ENCODE results near the gene ITGB3.

The ITGB3 gene

DNA sequence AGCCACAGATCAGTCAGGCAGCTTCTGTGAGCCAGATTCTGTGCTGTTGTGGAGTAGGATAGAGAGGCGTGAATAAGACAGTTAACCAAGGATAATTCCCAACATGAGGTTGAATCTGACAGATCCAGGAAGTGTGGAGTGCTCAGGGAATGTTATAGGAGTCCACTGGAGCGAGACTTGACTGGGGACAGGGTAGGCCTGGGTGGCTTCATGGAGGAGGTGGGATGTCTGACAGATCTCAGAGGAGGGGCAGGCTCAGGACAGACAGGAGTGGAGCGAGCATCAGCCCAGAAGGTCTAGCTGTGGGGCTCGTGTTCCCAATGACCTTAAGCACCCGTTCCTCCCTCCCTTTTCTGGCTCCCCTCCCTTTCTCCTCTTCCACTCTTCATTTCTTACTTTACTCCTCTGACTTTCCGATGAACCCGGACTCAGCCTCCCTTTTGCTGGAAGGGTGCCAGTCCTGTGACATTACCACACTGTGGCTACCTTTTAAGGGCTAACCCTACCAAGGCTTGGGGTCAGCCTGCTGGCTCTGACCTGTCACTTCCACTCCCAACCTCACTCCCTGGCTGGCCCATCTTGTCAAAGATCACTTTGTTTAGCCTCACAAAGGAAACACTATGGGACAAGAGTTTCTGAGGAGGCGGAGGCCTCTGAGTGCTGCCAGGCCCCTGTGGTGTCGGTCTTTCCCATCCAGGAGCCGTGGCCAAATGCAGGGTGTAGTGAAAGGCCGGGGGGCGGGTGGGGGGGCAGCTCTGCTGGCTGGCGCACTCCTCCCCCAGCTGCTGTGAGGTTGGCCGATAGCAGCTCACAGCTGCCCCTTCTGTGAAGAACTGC, 41.6 kb downstream of the ITGB3 start:
- H3K79me1 ChIP-seq (ENCODE audit: low read length): no peaks in the 10 kb centered on the region
- H4K8ac ChIP-seq (ENCODE audit: low read depth, low read length): no peak overlapping the region
- no peak overlapping the region for H2BK12ac ChIP-seq (ENCODE audit: low read length)
- H2AK5ac ChIP-seq (ENCODE audit: low read length): no peak overlapping the region
- no peak overlapping the region for H4K91ac ChIP-seq (ENCODE audit: low read depth, low read length)
- H3K9me3 ChIP-seq (ENCODE audit: insufficient read depth, low read depth, low read length): peaks cover 2% of the 10 kb centered on the region
- no peak overlapping the region for H2BK120ac ChIP-seq (ENCODE audit: insufficient read depth, low read length, poor library complexity)
- H4K12ac ChIP-seq (ENCODE audit: low read depth, low read length): no peak overlapping the region
- H3K9ac ChIP-seq (ENCODE audit: low read length): no peak overlapping the region
- peaks cover 3 to 5% of the 10 kb centered on the region in 2 experiments for H3K4me1 ChIP-seq (ENCODE audit: control insufficient read depth in 1 of 2, insufficient read depth in 2 of 2, low read length in 2 of 2)
- no CpG with 5 or more reads among the region's 14 CpGs for WGBS (ENCODE audit: extremely low coverage, insufficient coverage, insufficient read length)
- H3K18ac ChIP-seq (ENCODE audit: low read length): no peak overlapping the region
- no peak overlapping the region for H3K23ac ChIP-seq (ENCODE audit: low read length)
- no peaks in the 10 kb centered on the region for H3K27me3 ChIP-seq (ENCODE audit: insufficient read depth, low read length)
- H3K36me3 ChIP-seq (ENCODE audit: control insufficient read depth in 1 of 2, insufficient read depth in 2 of 2, low read length in 2 of 2): no peaks in the 10 kb centered on the region
- no peak overlapping the region for H2AFZ ChIP-seq (ENCODE audit: insufficient read depth, low read length, poor library complexity)
- no peak overlapping the region for H3K4me2 ChIP-seq (ENCODE audit: low read length)
- H3K4ac ChIP-seq (ENCODE audit: low read depth, low read length): no peak overlapping the region
- H3K4me3 ChIP-seq (ENCODE audit: low read depth, low read length): no peak overlapping the region
- no peaks in the 10 kb centered on the region for H3K79me2 ChIP-seq (ENCODE audit: control insufficient read depth, insufficient read depth, low read length, poor library complexity)
- no peak overlapping the region for H2BK5ac ChIP-seq (ENCODE audit: low read depth, low read length, poor library complexity)
- no peak for DNase-seq
- no peak overlapping the region for H3K14ac ChIP-seq (ENCODE audit: low read length)
- no peak overlapping the region for H3K27ac ChIP-seq (ENCODE audit: low read depth, low read length)

DNA sequence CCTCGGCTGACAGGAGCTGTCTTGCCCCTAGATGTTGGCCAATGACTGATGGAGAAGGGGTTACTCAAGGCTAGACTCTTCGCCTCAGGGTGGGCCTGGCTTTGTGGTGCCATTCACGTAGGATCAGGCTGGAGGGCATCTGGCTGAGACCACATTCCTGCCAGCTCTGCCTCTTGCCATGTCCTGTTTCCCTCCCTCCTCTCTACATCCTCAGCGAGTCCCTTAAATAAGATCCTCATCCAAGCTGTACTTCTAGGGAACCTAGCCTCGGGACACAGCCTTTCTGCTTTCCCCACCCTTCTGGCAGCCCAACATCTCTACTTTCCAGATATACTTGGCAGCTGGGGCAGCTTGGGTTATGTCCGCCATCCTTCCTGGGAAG, 42.2 kb downstream of the ITGB3 start:
- no peak for DNase-seq
- peaks cover 4% of the 10 kb centered on the region in 2 experiments for H3K4me1 ChIP-seq (ENCODE audit: control insufficient read depth in 1 of 2, insufficient read depth in 2 of 2, low read length in 2 of 2)
- H2BK120ac ChIP-seq (ENCODE audit: insufficient read depth, low read length, poor library complexity): no peak overlapping the region
- no peaks in the 10 kb centered on the region for H3K79me1 ChIP-seq (ENCODE audit: low read length)
- no peak overlapping the region for H4K8ac ChIP-seq (ENCODE audit: low read depth, low read length)
- H3K23ac ChIP-seq (ENCODE audit: low read length): no peak overlapping the region
- no peak overlapping the region for H2AFZ ChIP-seq (ENCODE audit: insufficient read depth, low read length, poor library complexity)
- no CpG with 5 or more reads among the region's 6 CpGs for WGBS (ENCODE audit: extremely low coverage, insufficient coverage, insufficient read length)
- H3K4me2 ChIP-seq (ENCODE audit: low read length): no peak overlapping the region
- H3K4ac ChIP-seq (ENCODE audit: low read depth, low read length): no peak overlapping the region
- H3K36me3 ChIP-seq (ENCODE audit: control insufficient read depth in 1 of 2, insufficient read depth in 2 of 2, low read length in 2 of 2): no peaks in the 10 kb centered on the region
- no peak overlapping the region for H3K27ac ChIP-seq (ENCODE audit: low read depth, low read length)
- H3K79me2 ChIP-seq (ENCODE audit: control insufficient read depth, insufficient read depth, low read length, poor library complexity): no peaks in the 10 kb centered on the region
- H3K9ac ChIP-seq (ENCODE audit: low read length): no peak overlapping the region
- H2AK5ac ChIP-seq (ENCODE audit: low read length): no peak overlapping the region
- H3K14ac ChIP-seq (ENCODE audit: low read length): no peak overlapping the region
- peaks cover 4% of the 10 kb centered on the region for H3K9me3 ChIP-seq (ENCODE audit: insufficient read depth, low read depth, low read length)
- no peak overlapping the region for H4K91ac ChIP-seq (ENCODE audit: low read depth, low read length)
- H4K12ac ChIP-seq (ENCODE audit: low read depth, low read length): no peak overlapping the region
- no peak overlapping the region for H2BK5ac ChIP-seq (ENCODE audit: low read depth, low read length, poor library complexity)
- H3K18ac ChIP-seq (ENCODE audit: low read length): no peak overlapping the region
- H3K27me3 ChIP-seq (ENCODE audit: insufficient read depth, low read length): no peaks in the 10 kb centered on the region
- no peak overlapping the region for H3K4me3 ChIP-seq (ENCODE audit: low read depth, low read length)
- no peak overlapping the region for H2BK12ac ChIP-seq (ENCODE audit: low read length)

DNA sequence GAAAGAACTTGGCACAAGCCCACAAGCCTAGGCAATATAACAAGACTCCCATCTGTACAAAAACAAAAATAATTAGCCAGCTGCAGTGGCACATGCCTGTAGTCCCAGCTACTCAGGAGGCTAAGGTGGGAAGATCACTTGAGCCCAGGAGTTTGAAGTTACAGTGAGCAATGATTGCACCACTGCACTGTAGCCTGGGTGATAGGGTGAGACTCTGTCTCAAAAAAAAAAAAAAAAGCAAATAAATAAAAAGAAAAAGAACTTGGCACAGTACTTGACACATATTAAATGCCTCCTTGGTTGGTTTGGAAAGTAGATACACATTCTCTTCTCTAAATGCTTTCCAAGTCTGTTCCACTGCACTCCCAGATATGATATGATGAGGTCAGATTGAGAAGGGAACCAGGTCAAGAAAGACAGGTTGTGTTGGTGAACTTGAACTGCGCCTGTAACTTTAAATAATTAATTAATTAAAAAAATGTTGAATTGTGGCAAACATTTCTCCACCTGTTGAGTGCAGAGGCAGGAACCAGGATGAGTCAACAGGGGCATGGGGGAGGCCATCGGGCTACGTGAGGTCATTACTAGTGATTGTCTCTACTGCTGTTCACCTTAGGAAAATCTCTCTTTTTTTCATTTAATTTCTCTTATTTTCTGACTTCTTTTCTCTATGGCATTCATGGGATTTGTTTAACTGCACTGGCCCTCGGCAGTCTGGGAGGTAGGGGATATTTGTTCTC, 44.2 kb downstream of the ITGB3 start:
- Histone ChIP-seq H3K27me3 (ENCODE audit: insufficient read depth, low read length) (no peaks in the 10 kb centered on the region), H3K4me2 (ENCODE audit: low read length) (no peak overlapping the region), H3K9ac (ENCODE audit: low read length) (no peak overlapping the region), H3K79me1 (ENCODE audit: low read length) (no peaks in the 10 kb centered on the region), H3K23ac (ENCODE audit: low read length) (no peak overlapping the region), H2BK5ac (ENCODE audit: low read depth, low read length, poor library complexity) (no peak overlapping the region), H3K4me1 (ENCODE audit: control insufficient read depth in 1 of 2, insufficient read depth in 2 of 2, low read length in 2 of 2) (peaks cover 3 to 4% of the 10 kb centered on the region in 2 experiments), H2BK12ac (ENCODE audit: low read length) (no peak overlapping the region), H2AFZ (ENCODE audit: insufficient read depth, low read length, poor library complexity) (no peak overlapping the region), H3K4ac (ENCODE audit: low read depth, low read length) (no peak overlapping the region), H3K79me2 (ENCODE audit: control insufficient read depth, insufficient read depth, low read length, poor library complexity) (no peaks in the 10 kb centered on the region), H3K9me3 (ENCODE audit: insufficient read depth, low read depth, low read length) (peaks cover 4% of the 10 kb centered on the region), H2BK120ac (ENCODE audit: insufficient read depth, low read length, poor library complexity) (no peak overlapping the region), H3K4me3 (ENCODE audit: low read depth, low read length) (no peak overlapping the region), H2AK5ac (ENCODE audit: low read length) (no peak overlapping the region), H3K36me3 (ENCODE audit: control insufficient read depth in 1 of 2, insufficient read depth in 2 of 2, low read length in 2 of 2) (no peaks in the 10 kb centered on the region), H4K8ac (ENCODE audit: low read depth, low read length) (no peak overlapping the region), H3K18ac (ENCODE audit: low read length) (no peak overlapping the region), H3K14ac (ENCODE audit: low read length) (no peak overlapping the region), H4K12ac (ENCODE audit: low read depth, low read length) (no peak overlapping the region), H3K27ac (ENCODE audit: low read depth, low read length) (no peak overlapping the region), H4K91ac (ENCODE audit: low read depth, low read length) (no peak overlapping the region)
- DNase-seq: no peak
- no CpG with 5 or more reads among the region's 4 CpGs for WGBS (ENCODE audit: extremely low coverage, insufficient coverage, insufficient read length)

DNA sequence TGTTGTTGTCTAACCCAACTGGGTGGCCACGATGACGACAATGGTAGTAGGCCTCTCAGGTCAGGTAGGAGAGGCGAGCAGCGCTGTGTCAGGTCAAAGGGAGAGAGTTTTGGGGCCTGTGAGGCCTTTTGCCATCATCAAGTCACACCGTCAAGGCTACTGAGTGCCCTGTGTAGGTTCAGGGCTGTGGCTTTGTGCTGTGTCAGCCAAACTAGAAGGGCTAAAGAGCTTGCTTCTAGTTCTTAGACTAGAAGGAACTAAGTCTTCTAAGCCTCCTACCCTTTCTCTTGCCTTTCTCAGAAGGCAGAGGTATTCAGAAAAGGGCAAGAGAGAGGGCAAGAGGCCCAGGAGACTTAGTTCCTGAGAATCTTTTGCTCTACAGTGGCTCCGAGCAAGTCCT, 45.1 kb downstream of the ITGB3 start:
- Histone ChIP-seq H3K4me1 (ENCODE audit: control insufficient read depth in 1 of 2, insufficient read depth in 2 of 2, low read length in 2 of 2) (peaks cover 3 to 4% of the 10 kb centered on the region in 2 experiments), H3K27ac (ENCODE audit: low read depth, low read length) (no peak overlapping the region), H3K9ac (ENCODE audit: low read length) (no peak overlapping the region), H2BK12ac (ENCODE audit: low read length) (no peak overlapping the region), H3K9me3 (ENCODE audit: insufficient read depth, low read depth, low read length) (peaks cover 4% of the 10 kb centered on the region), H3K18ac (ENCODE audit: low read length) (no peak overlapping the region), H3K23ac (ENCODE audit: low read length) (no peak overlapping the region), H3K79me2 (ENCODE audit: control insufficient read depth, insufficient read depth, low read length, poor library complexity) (no peaks in the 10 kb centered on the region), H2AFZ (ENCODE audit: insufficient read depth, low read length, poor library complexity) (no peak overlapping the region), H3K14ac (ENCODE audit: low read length) (no peak overlapping the region), H3K4me2 (ENCODE audit: low read length) (no peak overlapping the region), H3K4ac (ENCODE audit: low read depth, low read length) (no peak overlapping the region), H3K27me3 (ENCODE audit: insufficient read depth, low read length) (no peaks in the 10 kb centered on the region), H3K36me3 (ENCODE audit: control insufficient read depth in 1 of 2, insufficient read depth in 2 of 2, low read length in 2 of 2) (no peaks in the 10 kb centered on the region), H3K79me1 (ENCODE audit: low read length) (no peaks in the 10 kb centered on the region), H3K4me3 (ENCODE audit: low read depth, low read length) (no peak overlapping the region), H2BK120ac (ENCODE audit: insufficient read depth, low read length, poor library complexity) (no peak overlapping the region), H4K12ac (ENCODE audit: low read depth, low read length) (no peak overlapping the region), H4K91ac (ENCODE audit: low read depth, low read length) (no peak overlapping the region), H4K8ac (ENCODE audit: low read depth, low read length) (no peak overlapping the region), H2AK5ac (ENCODE audit: low read length) (no peak overlapping the region), H2BK5ac (ENCODE audit: low read depth, low read length, poor library complexity) (no peak overlapping the region)
- WGBS (ENCODE audit: extremely low coverage, insufficient coverage, insufficient read length): no CpG with 5 or more reads among the region's 6 CpGs
- DNase-seq: no peak
